Liver (tissue), 3 donors: ENCODE results near the gene APIP.

Experiments used
- GABPA ChIP-seq, 2 donors: IDR thresholded peaks in 1 of 2; conservative IDR thresholded peaks in 1 of 2; 2 replicates each; pipeline ENCODE4 v1.6.1; 2016; ENCODE audit warnings: antibody characterized with exemption in 2 of 2, mild to moderate bottlenecking in 1 of 2, moderate library complexity in 1 of 2
- HNF4A ChIP-seq, 2 donors: conservative IDR thresholded peaks; 2 replicates each; pipeline ENCODE4 v1.6.1; 2016; ENCODE audit warnings: antibody characterized with exemption in 2 of 2, mild to moderate bottlenecking in 2 of 2
- RXRA ChIP-seq, 2 donors: IDR thresholded peaks; 2 replicates each; pipeline ENCODE4 v1.6.1; 2017 to 2018; ENCODE audit warnings: antibody characterized with exemption in 2 of 2, mild to moderate bottlenecking in 1 of 2
- TF ChIP-seq, protein P1 (sequence below): IDR thresholded peaks from 2 replicates; pipeline ENCODE4 v1.6.1; 2016; ENCODE audit warnings: antibody characterized with exemption
- TF ChIP-seq, protein P2 (sequence below): fragments of 150-350 bp; IDR thresholded peaks from 2 replicates; pipeline ENCODE4 v1.5.1; 2017; ENCODE audit warnings: improper control_type of control experiment, low read depth, low read length; ENCODE audit not compliant: missing input control
- TF ChIP-seq, protein P3 (sequence below): IDR thresholded peaks from 2 replicates; pipeline ENCODE4 v1.6.1; 2016; ENCODE audit warnings: antibody characterized with exemption
- donor health status: healthy.
- donor health status: healthy.

DNA sequence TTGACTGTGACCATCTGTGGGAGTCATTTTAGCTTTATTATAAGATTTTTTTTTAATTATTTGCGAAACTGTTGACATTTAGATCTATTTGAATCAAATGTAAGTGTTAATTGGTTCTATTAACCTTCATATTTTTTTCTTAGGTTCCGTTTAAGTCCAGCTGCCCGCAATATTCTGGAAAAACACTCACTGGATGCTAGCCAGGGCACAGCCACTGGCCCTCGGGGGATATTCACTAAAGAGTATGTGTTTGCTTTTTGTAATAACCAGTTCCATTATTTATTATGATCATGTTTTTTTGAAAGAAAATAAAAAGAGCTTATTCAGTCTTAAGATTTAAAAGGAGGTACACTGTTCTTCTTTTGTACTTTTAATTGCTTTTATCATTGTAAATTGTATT is 44.1 kb upstream of the APIP start:
- TF ChIP-seq, protein P1, sequence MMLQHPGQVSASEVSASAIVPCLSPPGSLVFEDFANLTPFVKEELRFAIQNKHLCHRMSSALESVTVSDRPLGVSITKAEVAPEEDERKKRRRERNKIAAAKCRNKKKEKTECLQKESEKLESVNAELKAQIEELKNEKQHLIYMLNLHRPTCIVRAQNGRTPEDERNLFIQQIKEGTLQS, result no peak
- TF ChIP-seq, protein P2, sequence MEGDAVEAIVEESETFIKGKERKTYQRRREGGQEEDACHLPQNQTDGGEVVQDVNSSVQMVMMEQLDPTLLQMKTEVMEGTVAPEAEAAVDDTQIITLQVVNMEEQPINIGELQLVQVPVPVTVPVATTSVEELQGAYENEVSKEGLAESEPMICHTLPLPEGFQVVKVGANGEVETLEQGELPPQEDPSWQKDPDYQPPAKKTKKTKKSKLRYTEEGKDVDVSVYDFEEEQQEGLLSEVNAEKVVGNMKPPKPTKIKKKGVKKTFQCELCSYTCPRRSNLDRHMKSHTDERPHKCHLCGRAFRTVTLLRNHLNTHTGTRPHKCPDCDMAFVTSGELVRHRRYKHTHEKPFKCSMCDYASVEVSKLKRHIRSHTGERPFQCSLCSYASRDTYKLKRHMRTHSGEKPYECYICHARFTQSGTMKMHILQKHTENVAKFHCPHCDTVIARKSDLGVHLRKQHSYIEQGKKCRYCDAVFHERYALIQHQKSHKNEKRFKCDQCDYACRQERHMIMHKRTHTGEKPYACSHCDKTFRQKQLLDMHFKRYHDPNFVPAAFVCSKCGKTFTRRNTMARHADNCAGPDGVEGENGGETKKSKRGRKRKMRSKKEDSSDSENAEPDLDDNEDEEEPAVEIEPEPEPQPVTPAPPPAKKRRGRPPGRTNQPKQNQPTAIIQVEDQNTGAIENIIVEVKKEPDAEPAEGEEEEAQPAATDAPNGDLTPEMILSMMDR, result no peak
- TF ChIP-seq RXRA (IDR thresholded peaks at IDR 0.05), result no peak
- TF ChIP-seq, protein P3, sequence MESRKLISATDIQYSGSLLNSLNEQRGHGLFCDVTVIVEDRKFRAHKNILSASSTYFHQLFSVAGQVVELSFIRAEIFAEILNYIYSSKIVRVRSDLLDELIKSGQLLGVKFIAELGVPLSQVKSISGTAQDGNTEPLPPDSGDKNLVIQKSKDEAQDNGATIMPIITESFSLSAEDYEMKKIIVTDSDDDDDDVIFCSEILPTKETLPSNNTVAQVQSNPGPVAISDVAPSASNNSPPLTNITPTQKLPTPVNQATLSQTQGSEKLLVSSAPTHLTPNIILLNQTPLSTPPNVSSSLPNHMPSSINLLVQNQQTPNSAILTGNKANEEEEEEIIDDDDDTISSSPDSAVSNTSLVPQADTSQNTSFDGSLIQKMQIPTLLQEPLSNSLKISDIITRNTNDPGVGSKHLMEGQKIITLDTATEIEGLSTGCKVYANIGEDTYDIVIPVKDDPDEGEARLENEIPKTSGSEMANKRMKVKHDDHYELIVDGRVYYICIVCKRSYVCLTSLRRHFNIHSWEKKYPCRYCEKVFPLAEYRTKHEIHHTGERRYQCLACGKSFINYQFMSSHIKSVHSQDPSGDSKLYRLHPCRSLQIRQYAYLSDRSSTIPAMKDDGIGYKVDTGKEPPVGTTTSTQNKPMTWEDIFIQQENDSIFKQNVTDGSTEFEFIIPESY, result no peak
- no peak for TF ChIP-seq HNF4A (conservative IDR thresholded peaks at IDR 0.05)
- TF ChIP-seq GABPA (IDR thresholded peaks at IDR 0.05 in 1 of 2, conservative IDR thresholded peaks at IDR 0.05 in 1 of 2), result no peak
